ENCODE results near the gene SCN4B.

GRCh38 chr11:118088531-118088930 lies 64.1 kb downstream of the SCN4B start:
- no peak for TF ChIP-seq POLR2A (IDR thresholded peaks at IDR 0.05; ENCODE audit: low read depth, low read length)
- no peak for TF ChIP-seq POLR2AphosphoS5 (IDR thresholded peaks at IDR 0.05; ENCODE audit: low read depth, low read length)
